Fibroblast of pulmonary artery (primary cell): ENCODE results near the gene DRC1.
"Not testable (repeated sequence)": the region's sequence is repeated elsewhere in the genome, so short reads cannot be mapped to it uniquely, and the experiment has no call there.

Experiments
- DNase-seq: peaks from one replicate; pipeline ENCODE4 v3.0.0-alpha.2; 2010; ENCODE audit warnings: low read depth
- H3K4me3 ChIP-seq: replicated peaks from 2 replicates; pipeline ENCODE4 v1.5.1; 2011; ENCODE audit warnings: low read depth, mild to moderate bottlenecking, control low read depth, low read length, moderate library complexity
- CTCF ChIP-seq: IDR thresholded peaks from 2 replicates; pipeline ENCODE4 v1.5.1; 2011; ENCODE audit warnings: mild to moderate bottlenecking, control low read depth, low read length, inconsistent platforms; ENCODE audit errors: missing control alignments

Gene DRC1

GRCh38 chr2:26363323-26363722 lies 38.4 kb upstream of the DRC1 start:
- no peak overlapping the region for H3K4me3 ChIP-seq
- no peak for TF ChIP-seq CTCF
- DNase-seq = no peak

GRCh38 chr2:26363958-26364357 lies 37.8 kb upstream of the DRC1 start:
- no peak for DNase-seq
- TF ChIP-seq CTCF = no peak
- no peak overlapping the region for H3K4me3 ChIP-seq

GRCh38 chr2:26364669-26365068 lies 37.1 kb upstream of the DRC1 start:
- DNase-seq = no peak
- no peak for TF ChIP-seq CTCF
- H3K4me3 ChIP-seq = no peak overlapping the region

GRCh38 chr2:26366957-26367356 lies 34.8 kb upstream of the DRC1 start:
- no peak for TF ChIP-seq CTCF
- no peak overlapping the region for H3K4me3 ChIP-seq
- DNase-seq = no peak

- H3K4me3 ChIP-seq, DNase-seq: not testable (repeated sequence)
These were observed 32.1 kb upstream of the DRC1 start for GRCh38 chr2:26369664-26370063.

- DNase-seq, H3K4me3 ChIP-seq: not testable (repeated sequence)
These were observed 30.8 kb upstream of the DRC1 start for GRCh38 chr2:26370909-26371308.

- DNase-seq = no peak
- no peak overlapping the region for H3K4me3 ChIP-seq
- no peak for TF ChIP-seq CTCF
These were observed 24.9 kb upstream of the DRC1 start for GRCh38 chr2:26376799-26377198.

- DNase-seq = no peak
These were observed 21.4 kb upstream of the DRC1 start for GRCh38 chr2:26380281-26380680.

More at GRCh38 chr2:26380281-26380680, 21.4 kb upstream of the DRC1 start:
- no peak overlapping the region for H3K4me3 ChIP-seq
- TF ChIP-seq CTCF = no peak
